Fibroblast of the aortic adventitia (primary cell): ENCODE data around the gene SPINK1. TPM values are rescaled to one million over a fixed set of nuclear protein-coding genes. Genes with fewer than 3 reads are reported as not detected.

ENCODE experiments used
- DNase-seq: peaks from one replicate; pipeline ENCODE4 v3.0.0-alpha.2; 2010; ENCODE audit warnings: low read depth
- H3K4me3 ChIP-seq: 2 replicates; pipeline ENCODE4 v1.5.1; 2011; ENCODE audit warnings: low read depth, mild to moderate bottlenecking, control low read depth, low read length, moderate library complexity
- total RNA-seq: library from RNA; depleted of rRNA; stranded (reverse); fragments of >200 nt; gene quantifications from 2 replicates; pipeline ENCODE4 v1.2.3, GENCODE V29; 2012; ENCODE audit warnings: low replicate concordance
- TF ChIP-seq, protein P1 (sequence below): IDR thresholded peaks from 2 replicates; pipeline ENCODE4 v1.5.1; 2011; ENCODE audit warnings: mild to moderate bottlenecking, low read length, control low read depth, inconsistent platforms; ENCODE audit not compliant: insufficient read depth

Gene SPINK1
- total RNA-seq, 1 donor: not detected

DNA sequence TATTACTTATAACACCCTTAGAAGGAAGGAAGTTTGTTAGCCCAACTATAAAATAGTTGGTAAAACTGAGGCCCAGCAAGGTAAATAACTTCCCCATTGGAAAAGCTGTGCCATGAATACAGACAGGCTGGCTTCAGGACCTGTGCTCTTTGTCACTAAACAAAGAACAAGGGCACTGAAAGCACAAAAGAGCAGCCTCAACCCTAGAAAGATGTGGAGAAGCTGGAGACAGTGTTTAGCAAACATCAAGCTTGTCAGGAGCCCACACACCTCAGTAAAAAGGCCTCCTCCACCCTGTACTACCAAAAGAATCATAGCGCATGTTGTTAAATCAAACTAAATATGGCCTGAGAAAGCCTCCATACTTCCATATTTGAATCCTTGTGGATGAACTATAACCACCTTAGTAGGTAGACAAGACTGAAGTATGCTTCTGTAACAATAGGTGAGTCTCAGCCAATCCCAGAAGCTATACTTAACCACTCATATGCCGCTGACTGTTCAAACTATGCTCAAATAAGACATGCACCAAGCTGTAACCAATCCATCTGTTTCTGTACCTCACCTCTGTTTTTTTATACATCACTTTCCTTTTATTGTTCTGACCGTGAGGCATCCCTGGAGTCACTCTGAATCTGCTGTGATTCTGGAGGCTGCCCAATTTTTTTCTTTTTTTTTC lies 28.6 kb upstream of the SPINK1 start:
- TF ChIP-seq, protein P1, sequence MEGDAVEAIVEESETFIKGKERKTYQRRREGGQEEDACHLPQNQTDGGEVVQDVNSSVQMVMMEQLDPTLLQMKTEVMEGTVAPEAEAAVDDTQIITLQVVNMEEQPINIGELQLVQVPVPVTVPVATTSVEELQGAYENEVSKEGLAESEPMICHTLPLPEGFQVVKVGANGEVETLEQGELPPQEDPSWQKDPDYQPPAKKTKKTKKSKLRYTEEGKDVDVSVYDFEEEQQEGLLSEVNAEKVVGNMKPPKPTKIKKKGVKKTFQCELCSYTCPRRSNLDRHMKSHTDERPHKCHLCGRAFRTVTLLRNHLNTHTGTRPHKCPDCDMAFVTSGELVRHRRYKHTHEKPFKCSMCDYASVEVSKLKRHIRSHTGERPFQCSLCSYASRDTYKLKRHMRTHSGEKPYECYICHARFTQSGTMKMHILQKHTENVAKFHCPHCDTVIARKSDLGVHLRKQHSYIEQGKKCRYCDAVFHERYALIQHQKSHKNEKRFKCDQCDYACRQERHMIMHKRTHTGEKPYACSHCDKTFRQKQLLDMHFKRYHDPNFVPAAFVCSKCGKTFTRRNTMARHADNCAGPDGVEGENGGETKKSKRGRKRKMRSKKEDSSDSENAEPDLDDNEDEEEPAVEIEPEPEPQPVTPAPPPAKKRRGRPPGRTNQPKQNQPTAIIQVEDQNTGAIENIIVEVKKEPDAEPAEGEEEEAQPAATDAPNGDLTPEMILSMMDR: no peak
- DNase-seq: no peak
- no peak overlapping the region for H3K4me3 ChIP-seq

DNA sequence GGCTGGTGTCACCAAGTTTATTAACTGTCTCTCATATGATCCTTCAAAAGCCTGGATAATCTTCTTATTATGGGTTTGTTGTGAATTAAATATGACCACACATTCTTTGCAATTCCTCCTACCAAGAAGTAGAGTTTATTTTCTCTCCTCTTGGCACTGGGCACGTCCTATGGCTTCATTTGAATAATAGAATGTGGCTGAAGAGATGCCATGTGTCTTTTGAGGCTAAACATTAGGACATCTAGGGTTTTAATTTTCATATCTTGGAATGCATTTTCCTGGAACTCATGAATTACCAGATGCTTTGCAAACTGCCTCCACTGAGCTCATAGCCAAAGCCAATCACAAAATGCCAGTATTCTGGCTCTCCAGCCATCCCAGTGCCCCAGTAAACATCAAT lies 27.1 kb upstream of the SPINK1 start:
- H3K4me3 ChIP-seq: no peak overlapping the region
- TF ChIP-seq, protein P1: no peak
- no peak for DNase-seq

DNA sequence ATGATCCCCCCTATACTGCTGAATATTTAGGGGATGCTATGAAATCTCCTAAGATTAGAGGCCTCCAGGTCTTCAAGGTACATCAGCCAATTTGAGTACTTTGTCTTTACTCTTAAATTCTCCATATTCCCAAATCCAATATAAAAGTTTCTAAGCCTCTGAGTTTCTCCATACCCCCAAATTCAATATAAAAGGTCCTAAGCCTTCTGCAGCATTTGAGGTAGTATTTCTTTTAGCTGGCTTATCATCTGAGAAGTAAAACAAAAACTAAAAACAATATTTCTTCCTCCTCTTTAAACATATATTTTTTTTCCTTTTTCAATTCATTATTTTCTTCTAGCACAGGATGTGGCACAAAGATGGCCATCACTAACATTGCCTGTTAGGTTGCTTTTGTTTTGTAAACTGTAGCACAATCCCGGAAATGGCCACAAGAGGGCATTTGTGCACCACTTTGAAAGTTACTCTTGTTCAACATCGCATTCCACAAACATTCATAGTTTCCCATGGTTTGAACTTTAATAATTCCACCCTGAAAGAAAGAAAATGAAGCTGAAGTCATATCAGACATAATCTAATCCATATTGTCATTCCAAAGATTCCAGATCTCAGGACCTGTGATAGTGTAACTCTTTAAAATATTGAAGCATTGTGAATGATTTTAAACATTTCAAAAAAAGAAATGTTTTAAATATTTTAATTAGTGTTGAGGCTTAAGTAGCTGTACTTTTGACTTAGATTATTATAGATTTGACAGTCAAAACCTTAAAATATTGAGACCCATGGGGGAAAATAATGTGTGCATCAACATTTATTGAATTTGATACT lies 26.0 kb upstream of the SPINK1 start:
- TF ChIP-seq, protein P1: peak; percentile 83
- peak; percentile 81 for DNase-seq
- no peak overlapping the region for H3K4me3 ChIP-seq

DNA sequence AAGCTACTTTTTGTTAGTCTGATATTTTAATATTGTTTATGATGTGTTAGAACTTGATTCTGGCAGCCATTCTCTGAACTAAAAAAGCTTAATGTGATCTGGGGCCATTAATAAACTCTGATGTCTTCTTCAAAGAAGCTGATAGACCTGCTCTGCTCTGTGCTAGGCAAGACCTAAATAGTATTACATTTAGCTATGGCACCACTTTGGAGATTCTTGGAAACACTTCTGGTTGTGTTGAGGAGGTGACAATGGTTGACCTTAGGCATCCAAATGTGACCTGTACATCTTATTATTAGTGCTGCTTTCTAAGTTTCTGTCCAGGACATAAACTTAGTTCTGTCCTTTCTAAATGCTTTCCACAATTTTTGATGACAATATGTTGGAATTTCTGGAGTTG lies 25.3 kb upstream of the SPINK1 start:
- TF ChIP-seq, protein P1: no peak
- H3K4me3 ChIP-seq: no peak overlapping the region
- DNase-seq: no peak

DNA sequence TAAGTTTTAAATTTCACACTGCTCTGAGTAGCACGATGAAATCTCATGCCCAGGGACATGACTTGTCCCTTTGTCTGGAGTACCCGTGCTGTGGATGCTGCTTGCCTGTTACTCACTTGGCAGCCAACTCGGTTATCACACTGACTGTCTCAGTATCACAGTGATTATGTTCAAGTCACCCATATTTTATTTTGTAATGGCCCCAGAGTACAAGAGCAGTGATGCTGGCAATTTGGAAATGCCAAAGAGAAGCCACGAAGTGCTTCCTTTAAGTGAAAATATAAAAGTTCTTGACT lies 24.3 kb upstream of the SPINK1 start:
- TF ChIP-seq, protein P1: no peak
- H3K4me3 ChIP-seq: no peak overlapping the region
- no peak for DNase-seq

DNA sequence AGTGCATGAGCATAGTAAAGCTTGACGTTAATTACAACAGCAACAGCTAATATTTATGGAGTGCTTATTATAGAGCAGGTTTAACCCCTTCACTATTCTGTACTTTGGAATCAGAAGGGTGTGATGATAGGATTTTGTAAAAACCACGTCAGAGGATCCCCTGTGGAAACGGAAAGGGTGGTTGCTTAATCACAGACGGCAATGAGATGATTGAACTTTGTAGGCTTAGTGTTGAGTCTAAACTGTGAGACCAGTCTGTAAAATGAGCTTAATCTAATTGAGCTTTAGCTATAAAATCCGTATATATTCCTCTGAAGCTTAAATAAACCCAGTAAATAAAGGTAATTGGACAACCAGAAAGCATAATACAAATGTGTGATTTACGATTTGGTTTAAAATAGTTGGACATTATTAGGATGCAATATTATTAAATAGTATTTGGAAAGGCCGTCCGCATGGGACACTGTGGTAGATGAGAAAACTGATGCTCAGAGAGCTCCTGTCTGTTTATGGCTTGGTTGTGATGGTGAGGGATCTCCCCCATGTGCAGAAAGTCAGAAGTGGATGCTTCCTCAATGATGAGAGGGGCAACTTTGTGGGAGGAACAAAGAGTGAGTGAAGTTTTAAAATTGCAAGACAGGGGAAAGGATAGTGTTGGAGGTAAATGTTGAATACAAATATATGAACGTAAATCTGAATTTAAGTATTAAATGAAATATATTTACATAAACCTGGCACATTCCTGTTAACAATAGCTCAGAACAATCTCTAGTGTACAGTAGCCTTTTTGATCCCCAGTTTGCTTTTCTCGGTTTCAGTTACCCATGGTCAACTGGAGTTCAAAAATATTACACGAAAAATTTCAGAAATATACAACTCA lies 23.7 kb upstream of the SPINK1 start:
- DNase-seq: no peak
- TF ChIP-seq, protein P1: no peak
- no peak overlapping the region for H3K4me3 ChIP-seq
